Measurements from ENCODE around the gene HCN3.

GRCh38 chr1:155250633-155251449, 26.4 kb upstream of the HCN3 start:
- TF ChIP-seq CTCF (IDR thresholded peaks at IDR 0.05) (peak; percentile 100), EZH2 (IDR thresholded peaks at IDR 0.05; ENCODE audit: borderline replicate concordance, insufficient read depth, low read depth, low read length, poor library complexity, severe bottlenecking) (no peak)
